ENCODE measurements around the gene ZNF618.

Gene ZNF618

GRCh38 chr9:113911850-113912557 is 35.9 kb downstream of the ZNF618 start:
- DNase-seq (ENCODE audit: low read depth in 2 of 2): no peak

DNA sequence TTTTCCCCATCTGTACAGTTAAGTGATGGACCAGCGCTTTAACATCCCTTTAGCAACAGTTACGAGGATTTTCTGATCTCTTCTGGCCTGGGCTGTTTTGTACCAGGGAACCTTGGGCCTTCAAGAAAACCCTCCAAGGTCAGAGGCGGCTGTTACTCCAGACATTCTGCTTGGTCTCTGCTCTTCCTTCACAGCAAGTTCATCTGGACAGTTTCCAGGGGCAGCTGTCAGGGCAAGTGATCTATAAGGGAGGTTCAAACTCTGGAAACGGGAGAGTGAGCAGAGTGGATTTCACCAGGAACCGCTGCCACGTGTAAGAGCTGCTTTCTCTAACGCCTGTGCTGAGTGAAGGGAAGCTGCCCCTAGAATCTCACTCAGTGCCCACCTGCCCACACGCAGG is 36.7 kb downstream of the ZNF618 start:
- DNase-seq (ENCODE audit: low read depth in 2 of 2): no peak

DNA sequence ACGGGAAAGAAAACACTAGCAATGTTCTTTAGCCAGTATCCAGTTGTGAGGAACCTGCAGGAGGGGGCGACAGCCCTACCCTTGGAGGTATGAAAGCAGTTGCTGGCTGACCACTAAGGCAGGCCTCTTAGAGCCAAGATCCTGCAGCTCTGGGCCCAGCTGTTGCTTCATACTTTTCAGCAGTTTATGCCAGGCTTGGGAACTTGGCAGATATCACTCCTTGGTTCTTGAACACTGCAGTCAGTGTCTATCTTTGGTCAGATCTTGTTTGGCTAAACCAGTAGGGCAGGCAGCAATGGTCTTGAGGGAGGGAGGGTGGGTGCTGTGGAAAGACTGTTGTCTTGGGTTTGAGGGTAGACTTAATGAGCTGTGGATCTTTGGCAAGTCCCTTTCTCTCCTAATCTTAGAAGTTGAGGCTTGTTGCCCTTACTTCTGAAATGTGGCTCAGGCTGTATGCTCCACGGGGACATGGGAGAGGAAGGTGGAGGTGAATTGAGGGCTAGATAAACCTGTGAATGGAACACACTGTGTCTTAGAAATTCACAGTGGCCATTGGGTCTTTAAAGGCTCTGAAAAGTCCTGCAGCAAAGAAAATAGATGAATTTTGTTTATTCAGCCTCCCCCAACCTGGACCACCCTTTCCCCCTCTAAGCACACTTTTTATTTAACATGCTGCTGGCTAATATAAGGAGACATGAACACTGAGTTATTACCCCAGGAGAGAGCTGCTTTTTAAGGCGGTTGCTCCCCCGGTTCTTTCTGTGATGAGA is 37.5 kb downstream of the ZNF618 start:
- DNase-seq (ENCODE audit: low read depth in 2 of 2): no peak

GRCh38 chr9:113914517-113914916 is 38.4 kb downstream of the ZNF618 start:
- DNase-seq (ENCODE audit: low read depth in 2 of 2): no peak

DNA sequence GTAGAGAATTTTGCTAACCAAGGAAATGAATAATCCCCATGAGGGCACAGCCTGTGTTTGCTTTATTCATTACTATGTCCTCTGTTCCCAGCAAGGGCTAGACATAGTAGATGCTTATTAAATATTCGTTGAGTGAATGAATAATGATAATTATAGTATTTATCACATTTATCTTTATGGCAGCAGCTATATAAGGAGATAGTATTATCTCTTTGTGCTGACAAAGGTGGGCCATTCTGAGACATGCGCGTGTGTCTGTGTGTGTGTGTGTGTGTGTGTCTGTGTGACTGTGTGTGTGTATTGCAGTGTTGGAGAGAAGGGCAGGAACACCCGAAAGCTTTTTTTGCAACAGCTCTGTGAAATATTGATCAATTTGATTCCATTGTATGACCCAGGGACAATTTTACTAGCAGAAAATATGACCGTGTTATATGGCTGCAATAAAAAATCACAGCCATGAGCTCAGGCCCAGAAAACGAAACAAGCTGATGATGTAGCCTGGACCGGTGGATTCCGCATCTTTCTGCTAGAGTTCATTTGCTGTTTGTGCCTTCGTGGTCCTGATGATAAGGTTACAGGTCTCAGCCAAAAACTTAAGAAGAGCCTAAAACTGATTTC is 39.8 kb downstream of the ZNF618 start:
- DNase-seq (ENCODE audit: low read depth in 2 of 2): no peak

- no peak for DNase-seq (ENCODE audit: low read depth in 2 of 2)
Observed at GRCh38 chr9:113916931-113917330, 40.8 kb downstream of the ZNF618 start.

DNA sequence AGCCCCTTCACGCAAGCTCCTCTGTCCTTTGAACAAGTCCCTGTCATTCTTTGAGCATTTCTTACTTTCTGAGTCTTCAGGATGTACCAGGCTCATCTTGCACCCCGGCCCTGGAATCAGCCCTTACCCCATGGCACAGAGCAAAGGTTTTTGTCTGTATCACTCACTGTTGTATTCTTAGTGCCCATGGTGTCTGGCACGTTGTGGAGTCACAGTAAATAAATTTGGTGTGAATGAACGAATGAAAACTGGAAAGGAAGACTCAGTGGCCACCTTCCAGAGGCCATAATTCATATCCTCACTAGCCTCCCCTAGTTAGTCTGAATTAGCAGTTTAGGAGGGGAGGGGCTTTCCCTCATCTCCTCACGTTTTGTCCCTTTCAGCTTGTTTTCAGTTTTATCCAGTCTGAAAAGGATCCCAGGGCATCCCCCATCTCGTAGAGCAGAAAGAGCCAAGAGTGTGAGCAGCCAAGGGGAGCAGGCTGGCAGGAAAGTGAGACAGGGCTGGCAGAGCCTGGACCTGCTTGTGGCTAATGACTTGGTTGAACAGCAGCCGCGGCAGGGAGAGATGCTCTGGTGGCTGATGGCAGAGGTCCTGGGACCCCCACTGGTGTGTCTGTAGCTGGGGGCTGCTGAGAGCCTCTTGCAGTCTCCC is 42.7 kb downstream of the ZNF618 start:
- DNase-seq (ENCODE audit: low read depth in 2 of 2): no peak

- no peak for DNase-seq (ENCODE audit: low read depth in 2 of 2)
Observed at GRCh38 chr9:113919382-113919781, 43.3 kb downstream of the ZNF618 start.

GRCh38 chr9:113919871-113920270 is 43.8 kb downstream of the ZNF618 start:
- no peak for DNase-seq (ENCODE audit: low read depth in 2 of 2)

- DNase-seq (ENCODE audit: low read depth in 2 of 2): no peak
Observed at GRCh38 chr9:113920872-113921271, 44.8 kb downstream of the ZNF618 start.

DNA sequence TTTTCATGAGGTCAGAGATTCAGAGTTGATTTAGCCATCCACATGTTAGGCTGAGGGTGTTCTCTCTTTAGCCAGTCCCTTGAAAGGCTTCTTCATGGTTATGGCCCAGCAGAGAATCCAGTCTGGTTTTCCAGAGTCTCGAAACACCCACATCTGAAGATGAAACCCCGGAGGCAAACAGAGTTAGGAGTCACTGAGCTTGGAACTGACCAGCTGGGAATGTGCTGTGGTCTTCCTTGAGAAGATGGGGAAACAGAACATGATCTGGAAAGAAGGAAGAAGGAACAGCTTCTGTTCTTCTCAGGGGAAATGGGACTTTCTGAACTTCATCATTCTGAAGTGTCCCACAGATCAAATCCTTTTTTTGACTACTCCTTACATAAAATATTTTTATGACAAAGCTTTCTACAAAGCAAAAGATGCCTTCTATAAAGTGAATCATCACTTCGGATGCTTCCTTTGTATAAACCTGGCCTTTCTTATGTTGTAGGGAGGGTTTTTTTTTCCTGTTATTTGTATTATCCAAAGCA is 45.4 kb downstream of the ZNF618 start:
- DNase-seq (ENCODE audit: low read depth in 2 of 2): no peak

GRCh38 chr9:113922160-113922559 is 46.1 kb downstream of the ZNF618 start:
- DNase-seq (ENCODE audit: low read depth in 2 of 2): no peak

- no peak for DNase-seq (ENCODE audit: low read depth in 2 of 2)
Observed at GRCh38 chr9:113926211-113926610, 50.1 kb downstream of the ZNF618 start.

- DNase-seq (ENCODE audit: low read depth in 2 of 2): no peak
Observed at GRCh38 chr9:113927277-113927676, 51.2 kb downstream of the ZNF618 start.

- no peak for DNase-seq (ENCODE audit: low read depth in 2 of 2)
Observed at GRCh38 chr9:113928269-113928668, 52.2 kb downstream of the ZNF618 start.

DNA sequence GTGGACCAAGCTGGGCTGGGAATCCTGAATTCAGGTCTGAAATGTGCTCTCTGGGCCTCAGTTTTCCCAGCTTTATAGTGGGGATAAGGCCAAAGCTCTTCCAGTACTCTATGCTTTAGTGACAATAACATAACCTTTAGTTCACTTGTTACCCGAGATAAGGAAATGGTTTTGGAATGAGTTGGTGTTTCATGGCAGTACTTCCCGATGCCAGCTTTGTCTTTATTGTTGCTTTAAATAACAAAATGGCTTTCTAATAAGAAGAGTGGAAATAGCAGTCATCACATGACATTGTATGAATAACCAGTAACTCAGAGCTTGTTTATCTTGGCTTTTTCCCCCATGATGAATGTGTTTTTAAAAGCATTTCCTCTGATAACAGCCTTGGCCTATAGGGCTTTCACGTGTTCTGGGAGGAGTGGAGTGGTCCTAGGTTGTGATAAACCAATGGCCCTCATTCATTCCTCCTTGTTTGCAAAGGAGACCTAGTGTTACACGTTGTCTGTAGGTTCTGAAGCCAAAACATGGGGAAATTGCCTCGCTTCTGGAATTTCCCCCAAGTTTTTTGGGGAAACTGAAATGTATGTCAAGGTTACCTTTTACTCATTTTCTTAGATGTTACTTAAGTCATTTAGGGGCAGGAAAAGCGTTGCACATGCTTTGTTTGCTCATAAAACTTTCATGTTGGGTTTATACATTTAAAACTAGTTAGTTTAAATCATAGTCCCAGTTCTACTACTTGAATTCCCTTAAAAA is 53.7 kb downstream of the ZNF618 start:
- DNase-seq (ENCODE audit: low read depth in 2 of 2): no peak

- DNase-seq (ENCODE audit: low read depth in 2 of 2): no peak
Observed at GRCh38 chr9:113930390-113930783, 54.3 kb downstream of the ZNF618 start.

- DNase-seq (ENCODE audit: low read depth in 2 of 2): no peak
Observed at GRCh38 chr9:113931140-113931539, 55.0 kb downstream of the ZNF618 start.

DNA sequence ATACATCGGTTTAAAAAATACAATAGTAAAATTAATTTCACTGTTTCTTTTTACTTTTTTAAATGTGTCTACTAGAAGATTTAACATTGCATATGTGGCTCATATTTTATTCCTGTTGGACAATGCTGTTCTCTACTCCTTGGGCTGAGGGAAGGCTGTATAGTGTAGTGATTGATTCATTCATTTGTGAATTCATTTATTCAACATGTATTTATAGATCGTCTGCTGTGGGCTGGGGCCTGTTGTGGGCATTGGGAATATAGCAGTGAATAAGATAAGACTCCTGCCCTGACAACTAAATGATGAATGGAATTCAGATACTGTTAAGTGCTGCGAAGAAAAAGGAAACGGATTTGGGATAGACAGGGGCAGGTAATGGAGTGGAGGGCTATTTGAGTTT is 55.7 kb downstream of the ZNF618 start:
- no peak for DNase-seq (ENCODE audit: low read depth in 2 of 2)

GRCh38 chr9:113932906-113933584 is 56.9 kb downstream of the ZNF618 start:
- DNase-seq (ENCODE audit: low read depth in 2 of 2): no peak

DNA sequence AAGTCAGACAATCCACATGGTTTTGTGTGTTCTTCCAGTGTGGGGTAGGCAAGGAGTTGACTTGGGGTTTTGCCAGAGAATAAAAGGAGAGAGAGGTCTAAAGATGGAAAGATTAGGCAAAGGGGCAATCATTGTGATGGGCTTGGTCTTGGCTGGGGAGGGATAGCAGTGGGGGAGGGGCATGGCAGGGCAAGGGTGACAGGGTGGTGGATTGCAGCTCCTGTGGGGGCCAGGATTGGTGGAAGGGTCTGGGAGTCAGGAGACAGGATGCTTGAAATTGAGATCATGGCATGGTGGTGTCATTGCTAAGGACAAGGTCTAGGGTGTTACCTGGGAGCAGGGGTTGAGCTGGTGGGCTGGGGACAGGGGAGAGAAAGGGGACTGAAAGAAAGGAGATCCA is 57.6 kb downstream of the ZNF618 start:
- no peak for DNase-seq (ENCODE audit: low read depth in 2 of 2)
